IMR-90 (cell line): ENCODE results near the gene EMSY. TPM values are rescaled to one million over a fixed set of nuclear protein-coding genes. Genes with fewer than 3 reads are reported as not detected.

Experiments
- ATAC-seq: fragments of 200-7000 bp; cut with Tn5 transposase; 2 replicates; pipeline ENCODE4 v1.9.1; 2020; ENCODE audit warnings: low read depth, mild to moderate bottlenecking, moderate library complexity
- BruUV-seq: library from RNA; stranded (reverse); fragments of 400-500 nt; replicated peaks from 2 replicates; lab custom pipeline; 2021; lab: Mats Ljungman, UMichigan
- CTCF ChIA-PET: fragments of 300-600 bp; formaldehyde crosslinking; extraction: SDS; loops from one replicate; lab custom pipeline; 2021; ENCODE audit warnings: antibody characterized with exemption; lab: Yijun Ruan, JAX
- POLR2A ChIA-PET: fragments of 300-600 bp; sonication (Branson Sonifier 250); formaldehyde crosslinking; loops from one replicate; lab custom pipeline; 2022; ENCODE audit warnings: antibody characterized with exemption; ENCODE audit not compliant: unreplicated experiment; lab: Charles Lee
- DNase-seq: peaks from one replicate; pipeline ENCODE4 v3.0.0; 2013
- H2AFZ ChIP-seq: replicated peaks from 2 replicates; pipeline ENCODE3; 2013; ENCODE audit warnings: low read length, mild to moderate bottlenecking; ENCODE audit not compliant: poor library complexity
- H2AK5ac ChIP-seq: 2 replicates; pipeline ENCODE4 v1.6.1; 2013; ENCODE audit warnings: low read depth, low read length, inconsistent platforms
- H2AK9ac ChIP-seq: replicated peaks from 2 replicates; pipeline ENCODE3; 2013; ENCODE audit warnings: mild to moderate bottlenecking, low read depth, low read length, moderate library complexity; ENCODE audit not compliant: poor library complexity
- H2BK120ac ChIP-seq: 2 replicates; pipeline ENCODE4 v1.6.1; 2013; ENCODE audit warnings: low read depth, low read length, inconsistent platforms
- H2BK15ac ChIP-seq: 3 replicates; pipeline ENCODE4 v1.6.1; 2013; ENCODE audit warnings: low read depth, low read length, inconsistent platforms
- H2BK20ac ChIP-seq: 2 replicates; pipeline ENCODE4 v1.6.1; 2013; ENCODE audit warnings: low read depth, mild to moderate bottlenecking, inconsistent platforms, low read length, moderate library complexity
- H2BK5ac ChIP-seq: 2 replicates; pipeline ENCODE4 v1.6.1; 2013; ENCODE audit warnings: mild to moderate bottlenecking, low read depth, low read length, inconsistent platforms; ENCODE audit not compliant: poor library complexity, severe bottlenecking
- H3K14ac ChIP-seq: replicated peaks from 2 replicates; pipeline ENCODE4 v1.6.1; 2013; ENCODE audit warnings: low read depth, low read length, inconsistent platforms
- H3K18ac ChIP-seq: 2 replicates; pipeline ENCODE4 v1.6.1; 2013; ENCODE audit warnings: low read depth, low read length, control low read depth
- H3K23ac ChIP-seq: 2 replicates; pipeline ENCODE4 v1.6.1; 2013; ENCODE audit warnings: low read depth, low read length, inconsistent platforms
- H3K27ac ChIP-seq: 2 replicates; pipeline ENCODE4 v1.5.1; 2013; ENCODE audit warnings: mild to moderate bottlenecking, control low read depth, low read length; ENCODE audit not compliant: insufficient read depth
- H3K27me3 ChIP-seq: 2 replicates; pipeline ENCODE4 v1.6.1; 2013; ENCODE audit warnings: low read length; ENCODE audit not compliant: control insufficient read depth, insufficient read depth
- H3K36me3 ChIP-seq: 2 replicates; pipeline ENCODE4 v1.6.1; 2013; ENCODE audit warnings: low read length, mixed read lengths; ENCODE audit not compliant: control insufficient read depth, insufficient read depth
- H3K4ac ChIP-seq: 2 replicates; pipeline ENCODE4 v1.6.1; 2013; ENCODE audit warnings: low read depth, low read length, inconsistent platforms
- H3K4me1 ChIP-seq: 2 replicates; pipeline ENCODE4 v1.6.1; 2013; ENCODE audit warnings: low read length, mixed read lengths; ENCODE audit not compliant: control insufficient read depth, insufficient read depth
- H3K4me2 ChIP-seq: 2 replicates; pipeline ENCODE4 v1.6.1; 2013; ENCODE audit warnings: low read depth, mild to moderate bottlenecking, control low read depth, low read length, moderate library complexity
- H3K4me3 ChIP-seq: 2 replicates; pipeline ENCODE4 v1.5.1; 2013; ENCODE audit warnings: low read depth, mild to moderate bottlenecking, control low read depth, low read length, moderate library complexity; ENCODE audit not compliant: insufficient read depth
- H3K56ac ChIP-seq: 2 replicates; pipeline ENCODE4 v1.6.1; 2013; ENCODE audit warnings: low read length, inconsistent platforms; ENCODE audit not compliant: insufficient read depth; ENCODE audit errors: extremely low read depth
- H3K79me1 ChIP-seq, 2 experiments: 2 replicates each; pipeline ENCODE4 v1.6.1; 2013; ENCODE audit warnings: low read length in 2 of 2, inconsistent platforms in 1 of 2, low read depth in 1 of 2
- H3K9ac ChIP-seq: 2 replicates; pipeline ENCODE4 v1.6.1; 2013; ENCODE audit warnings: low read depth, low read length, control low read depth
- H3K9me1 ChIP-seq: 2 replicates; pipeline ENCODE4 v1.6.1; 2013; ENCODE audit warnings: low read length, inconsistent platforms; ENCODE audit not compliant: insufficient read depth
- H3K9me3 ChIP-seq: 2 replicates; pipeline ENCODE4 v1.6.1; 2013; ENCODE audit warnings: low read length; ENCODE audit not compliant: control insufficient read depth, insufficient read depth
- H4K20me1 ChIP-seq: 2 replicates; pipeline ENCODE4 v1.6.1; 2013; ENCODE audit warnings: low read length, inconsistent platforms; ENCODE audit not compliant: insufficient read depth
- H4K5ac ChIP-seq: 2 replicates; pipeline ENCODE4 v1.6.1; 2013; ENCODE audit warnings: mild to moderate bottlenecking, low read depth, low read length, control low read depth
- H4K8ac ChIP-seq, 2 experiments: 2 replicates each; pipeline ENCODE4 v1.6.1; 2013; ENCODE audit warnings: low read depth in 2 of 2, low read length in 2 of 2, control low read depth in 1 of 2, inconsistent platforms in 1 of 2
- H4K91ac ChIP-seq: 2 replicates; pipeline ENCODE4 v1.6.1; 2013; ENCODE audit warnings: low read depth, low read length, inconsistent platforms; ENCODE audit not compliant: insufficient read depth
- BHLHE40 ChIP-seq: fragments of 150-350 bp; IDR thresholded peaks from 2 replicates; pipeline ENCODE4 v1.6.1; 2016; ENCODE audit warnings: mild to moderate bottlenecking, low read depth, low read length
- CEBPB ChIP-seq: IDR thresholded peaks from 2 replicates; pipeline ENCODE4 v1.6.1; 2012; ENCODE audit warnings: low read depth, low read length, improper control_type of control experiment
- CHD1 ChIP-seq: IDR thresholded peaks from 2 replicates; pipeline ENCODE4 v1.6.1; 2012; ENCODE audit warnings: low read depth, low read length, improper control_type of control experiment
- CTCF ChIP-seq: conservative IDR thresholded peaks from 2 replicates; pipeline ENCODE4 v1.5.1; 2012; ENCODE audit warnings: mild to moderate bottlenecking, low read depth, low read length, improper control_type of control experiment
- ELK1 ChIP-seq: fragments of 150-350 bp; IDR thresholded peaks from 2 replicates; pipeline ENCODE4 v1.6.1; 2016; ENCODE audit warnings: low read depth, mild to moderate bottlenecking, low read length, moderate library complexity, borderline replicate concordance
- FOS ChIP-seq: fragments of 150-350 bp; IDR thresholded peaks from 2 replicates; pipeline ENCODE4 v1.6.1; 2016; ENCODE audit warnings: low read depth, low read length
- MAFK ChIP-seq: IDR thresholded peaks from 2 replicates; pipeline ENCODE4 v1.6.1; 2012; ENCODE audit warnings: low read depth, low read length, improper control_type of control experiment
- MAZ ChIP-seq: IDR thresholded peaks from 2 replicates; pipeline ENCODE4 v1.6.1; 2012; ENCODE audit warnings: low read depth, mild to moderate bottlenecking, low read length, improper control_type of control experiment, moderate library complexity, borderline replicate concordance
- MXI1 ChIP-seq: IDR thresholded peaks from 2 replicates; pipeline ENCODE4 v1.6.1; 2012; ENCODE audit warnings: low read depth, mild to moderate bottlenecking, low read length, moderate library complexity, borderline replicate concordance
- NFE2L2 ChIP-seq: fragments of 150-350 bp; IDR thresholded peaks from 2 replicates; pipeline ENCODE4 v1.6.1; 2016; ENCODE audit warnings: low read depth, mild to moderate bottlenecking, low read length
- POLR2A ChIP-seq: IDR thresholded peaks from 2 replicates; pipeline ENCODE4 v1.6.1; 2012; ENCODE audit warnings: mild to moderate bottlenecking, low read depth, low read length
- RAD21 ChIP-seq: IDR thresholded peaks from 2 replicates; pipeline ENCODE4 v1.6.1; 2012; ENCODE audit warnings: low read length, improper control_type of control experiment
- RCOR1 ChIP-seq: IDR thresholded peaks from 2 replicates; pipeline ENCODE4 v1.6.1; 2012; ENCODE audit warnings: mild to moderate bottlenecking, low read length, improper control_type of control experiment; ENCODE audit not compliant: insufficient replicate concordance
- RFX5 ChIP-seq: IDR thresholded peaks from 2 replicates; pipeline ENCODE4 v1.8.0; 2012; ENCODE audit warnings: low read depth, mild to moderate bottlenecking, low read length, moderate library complexity
- SMC3 ChIP-seq: fragments of 150-350 bp; IDR thresholded peaks from 2 replicates; pipeline ENCODE4 v1.6.1; 2016; ENCODE audit warnings: low read depth, mild to moderate bottlenecking, antibody characterized with exemption, low read length, moderate library complexity
- USF2 ChIP-seq: fragments of 150-350 bp; IDR thresholded peaks from 2 replicates; pipeline ENCODE4 v1.6.1; 2017; ENCODE audit warnings: mild to moderate bottlenecking, antibody characterized with exemption, low read length, low read depth
- WGBS, 2 experiments: methylation state at CpG; one replicate each; pipeline versions ENCODE4 v1.1.5 to v1.1.7; 2013; ENCODE audit warnings: missing lambda C conversion rate in 2 of 2; ENCODE audit not compliant: insufficient read length in 1 of 2; ENCODE audit errors: extremely low coverage in 2 of 2; 5-methylcytosine and 5-hydroxymethylcytosine counted together
- dilution Hi-C: fragments of 300-500 bp; cut with HindIII; formaldehyde crosslinking; loops from one replicate; pipeline ENCODE4 v1.14.3; 2018; ENCODE audit warnings: low sequenced_read_pairs; ENCODE audit not compliant: unreplicated experiment
- in situ Hi-C: fragments of 300-500 bp; cut with MboI; formaldehyde crosslinking; loops from 3 replicates; pipeline ENCODE4 v1.14.3; 2019; ENCODE audit warnings: low sequenced_read_pairs, inconsistent platforms, mixed read lengths
- intact Hi-C: fragments of 100-400 bp; cut with micrococcal nuclease; formaldehyde crosslinking; loops from 2 replicates; pipeline ENCODE4 v1.10.0; 2022
- polyA plus RNA-seq, 3 experiments: library from polyadenylated mRNA; depleted of rRNA; stranded (reverse); fragments of >200 nt; gene quantifications; 2 replicates each; pipeline ENCODE4 v1.2.3, GENCODE V29; 2012; ENCODE audit warnings: low replicate concordance in 1 of 3
- total RNA-seq: library from RNA; depleted of rRNA; stranded (reverse); fragments of >200 nt; gene quantifications from 2 replicates; pipeline ENCODE4 v1.2.3, GENCODE V29; 2012

Gene EMSY
- total and polyA plus RNA-seq, 2 of the 4 experiments (the other 2 are of a cell fraction): 14.1 to 22.0 TPM

GRCh38 chr11:76561245-76561644 lies 116.4 kb downstream of the EMSY start:
- TF ChIP-seq FOS (no peak), SMC3 (no peak), ELK1 (no peak), RCOR1 (no peak), USF2 (no peak), CTCF (no peak), BHLHE40 (no peak), NFE2L2 (no peak), MXI1 (no peak), CHD1 (no peak), MAFK (no peak), RAD21 (no peak), MAZ (no peak), POLR2A (no peak), RFX5 (no peak), CEBPB (no peak)
- DNase-seq (no peak), ATAC-seq (no peak)
- Histone ChIP-seq H4K5ac (no peak overlapping the region), H3K18ac (no peak overlapping the region), H3K4ac (no peak overlapping the region), H3K23ac (no peak overlapping the region), H3K4me3 (no peak overlapping the region), H2BK5ac (no peak overlapping the region), H3K14ac (no peak overlapping the region), H2BK15ac (no peak overlapping the region), H4K20me1 (no peaks in the 10 kb centered on the region), H2AFZ (no peak overlapping the region), H3K9me1 (0 out of 2 replicates have a peak, but pooled peaks cover 8% of the 10 kb centered on the region), H3K27ac (no peak overlapping the region), H3K27me3 (no peaks in the 10 kb centered on the region), H3K36me3 (no peaks in the 10 kb centered on the region), H3K9ac (no peak overlapping the region), H3K4me2 (no peak overlapping the region), H4K8ac (no peak overlapping the region), H2AK5ac (no peak overlapping the region), H2AK9ac (no peak overlapping the region), H3K9me3 (no peaks in the 10 kb centered on the region; the same call in 1 of the 2 replicates), H2BK20ac (no peak overlapping the region), H3K56ac (no peak overlapping the region), H2BK120ac (no peak overlapping the region), H3K79me1 (no peaks in the 10 kb centered on the region), H4K91ac (no peak overlapping the region), H3K4me1 (no peaks in the 10 kb centered on the region)
- intact Hi-C loops: no loop called here
- BruUV-seq: no TSS peak
- ChIA-PET POLR2A (no interaction called here), CTCF (no interaction called here)
- WGBS, 2 experiments: no CpG with 5 or more reads among the region's 8 CpGs
- dilution Hi-C loops: no loop called here
- in situ Hi-C loops: no loop called here
